ENCODE measurements around the gene RGS7. TPM values are rescaled to one million over a fixed set of nuclear protein-coding genes. Genes with fewer than 3 reads are reported as not detected.

The RGS7 gene
- total and polyA plus RNA-seq, 2 of the 8 experiments (the other 6 are each of a cell fraction or from before 2014, with no cell fraction given) = 1.6 to 3.0 TPM

GRCh38 chr1:240824238-240824637 lies 532.8 kb downstream of the RGS7 start:
- Histone ChIP-seq H3K56ac (replicated peaks; ENCODE audit: insufficient read length, low read depth, low read length) (no peak overlapping the region), H2AK5ac (ENCODE audit: low read depth, low read length) (no peak overlapping the region), H3K4me2 (ENCODE audit: insufficient read depth in 1 of 2, low read depth in 2 of 2, low read length in 2 of 2) (no peak overlapping the region), H3K23ac (ENCODE audit: insufficient read length) (no peak overlapping the region), H4K91ac (replicated peaks; ENCODE audit: insufficient read length, low read length) (no peak overlapping the region), H3K18ac (ENCODE audit: extremely low read depth, low read length) (no peak overlapping the region), H3K27me3 (replicated peaks in 1 of 4; ENCODE audit: control insufficient read depth in 3 of 4, extremely low read depth in 1 of 4, insufficient read depth in 3 of 4, low read length in 3 of 4) (no peaks in the 10 kb centered on the region), H3K23me2 (ENCODE audit: low read depth, low read length) (no peaks in the 10 kb centered on the region), H3K36me3 (ENCODE audit: control insufficient read depth in 2 of 4, insufficient read depth in 4 of 4, low read length in 3 of 4) (no peaks in the 10 kb centered on the region), H4K5ac (ENCODE audit: insufficient read length, low read depth, low read length) (no peak overlapping the region), H2BK5ac (ENCODE audit: low read depth, low read length) (no peak overlapping the region), H4K20me1 (replicated peaks in 1 of 2; ENCODE audit: control insufficient read depth in 1 of 2, insufficient read depth in 2 of 2, low read length in 2 of 2) (no peaks in the 10 kb centered on the region), H4K8ac (ENCODE audit: extremely low read depth, insufficient read depth, low read length) (no peak overlapping the region), H3K79me1 (ENCODE audit: low read depth, low read length) (no peaks in the 10 kb centered on the region), H3K4me1 (replicated peaks in 1 of 4; ENCODE audit: control insufficient read depth in 3 of 4, insufficient read depth in 4 of 4, low read length in 3 of 4) (no peaks in the 10 kb centered on the region), H3K9ac (replicated peaks in 1 of 4; ENCODE audit: extremely low read depth in 1 of 4, low read depth in 3 of 4, low read length in 3 of 4) (no peak overlapping the region), H3K79me2 (ENCODE audit: control insufficient read depth in 1 of 2, insufficient read depth in 2 of 2, low read length in 2 of 2) (no peaks in the 10 kb centered on the region), H3K4ac (replicated peaks; ENCODE audit: insufficient read length, low read depth, low read length) (no peak overlapping the region), H2BK15ac (ENCODE audit: low read length) (no peak overlapping the region), H2AFZ (ENCODE audit: low read length) (no peak overlapping the region), H2BK120ac (replicated peaks; ENCODE audit: low read depth, low read length) (no peak overlapping the region), H3K4me3 (ENCODE audit: extremely low read depth in 1 of 4, insufficient read depth in 2 of 4, low read depth in 3 of 4, low read length in 4 of 4) (no peak overlapping the region), H2BK20ac (ENCODE audit: low read length) (no peak overlapping the region), H2BK12ac (ENCODE audit: low read depth, low read length) (no peak overlapping the region), H3K27ac (ENCODE audit: low read depth, low read length) (no peak overlapping the region), H3K14ac (ENCODE audit: insufficient read length) (no peak overlapping the region), H3K9me3 (ENCODE audit: insufficient read depth in 2 of 2, low read depth in 1 of 2, low read length in 1 of 2) (no peaks in the 10 kb centered on the region)
- ChIA-PET CTCF (ENCODE audit: partially characterized antibody) (interaction anchor here (0.6 to 2.1 kb wide), 14 partner anchors 9 to 712 kb away, joined by 3 to 9 read pairs (median 4); no protein-coding TSS in a partner anchor), POLR2A (ENCODE audit: partially characterized antibody) (no interaction called here)
- TF ChIP-seq SIRT6 (IDR thresholded peaks at IDR 0.05; ENCODE audit: low read length) (no peak), KDM4A (IDR thresholded peaks at IDR 0.05; ENCODE audit: low read depth, low read length, severe bottlenecking) (no peak), SP1 (IDR thresholded peaks at IDR 0.05; ENCODE audit: low read depth, low read length) (no peak), YY1 (IDR thresholded peaks at IDR 0.05; ENCODE audit: low read depth, low read length) (peak; percentile 79), RAD21 (IDR thresholded peaks at IDR 0.05 in 1 of 2, conservative IDR thresholded peaks at IDR 0.05 in 1 of 2; ENCODE audit: low read depth in 2 of 2, low read length in 2 of 2) (peak in 1 of 2 experiments; percentile 16; a peak in 1 of 4 replicates)
- TF ChIP-seq, protein P1, sequence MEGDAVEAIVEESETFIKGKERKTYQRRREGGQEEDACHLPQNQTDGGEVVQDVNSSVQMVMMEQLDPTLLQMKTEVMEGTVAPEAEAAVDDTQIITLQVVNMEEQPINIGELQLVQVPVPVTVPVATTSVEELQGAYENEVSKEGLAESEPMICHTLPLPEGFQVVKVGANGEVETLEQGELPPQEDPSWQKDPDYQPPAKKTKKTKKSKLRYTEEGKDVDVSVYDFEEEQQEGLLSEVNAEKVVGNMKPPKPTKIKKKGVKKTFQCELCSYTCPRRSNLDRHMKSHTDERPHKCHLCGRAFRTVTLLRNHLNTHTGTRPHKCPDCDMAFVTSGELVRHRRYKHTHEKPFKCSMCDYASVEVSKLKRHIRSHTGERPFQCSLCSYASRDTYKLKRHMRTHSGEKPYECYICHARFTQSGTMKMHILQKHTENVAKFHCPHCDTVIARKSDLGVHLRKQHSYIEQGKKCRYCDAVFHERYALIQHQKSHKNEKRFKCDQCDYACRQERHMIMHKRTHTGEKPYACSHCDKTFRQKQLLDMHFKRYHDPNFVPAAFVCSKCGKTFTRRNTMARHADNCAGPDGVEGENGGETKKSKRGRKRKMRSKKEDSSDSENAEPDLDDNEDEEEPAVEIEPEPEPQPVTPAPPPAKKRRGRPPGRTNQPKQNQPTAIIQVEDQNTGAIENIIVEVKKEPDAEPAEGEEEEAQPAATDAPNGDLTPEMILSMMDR (IDR thresholded peaks at IDR 0.05; ENCODE audit: control extremely low read depth in 1 of 3, insufficient read depth in 1 of 3, low read depth in 1 of 3, low read length in 3 of 3) = peak; percentile 25 to 49 (median 45); a peak in 3 of 4 replicates
- 82% methylated on average over 9 of the region's 9 CpGs; no CpG with 5 or more reads in 1 of the 2 experiments for WGBS, 2 experiments (ENCODE audit: extremely low coverage in 1 of 2, insufficient coverage in 1 of 2, insufficient read length in 1 of 2, insufficient replicate concordance in 2 of 2, low coverage in 1 of 2, low lambda C conversion rate in 2 of 2, missing lambda C conversion rate in 1 of 2)
- DNase-seq (ENCODE audit: low read depth in 1 of 2, low spot score in 2 of 2) (peak in 1 of 2 experiments; percentile 47), FAIRE-seq (no peak)
